ENCODE data around the gene KRTAP5-5. TPM values are rescaled to one million over a fixed set of nuclear protein-coding genes. Genes with fewer than 3 reads are reported as not detected.
"Not testable (repeated sequence)": the region's sequence is repeated elsewhere in the genome, so short reads cannot be mapped to it uniquely, and the experiment has no call there.

KRTAP5-5 gene
- total RNA-seq, 1 experiment from 2014 or later, result not detected

DNA sequence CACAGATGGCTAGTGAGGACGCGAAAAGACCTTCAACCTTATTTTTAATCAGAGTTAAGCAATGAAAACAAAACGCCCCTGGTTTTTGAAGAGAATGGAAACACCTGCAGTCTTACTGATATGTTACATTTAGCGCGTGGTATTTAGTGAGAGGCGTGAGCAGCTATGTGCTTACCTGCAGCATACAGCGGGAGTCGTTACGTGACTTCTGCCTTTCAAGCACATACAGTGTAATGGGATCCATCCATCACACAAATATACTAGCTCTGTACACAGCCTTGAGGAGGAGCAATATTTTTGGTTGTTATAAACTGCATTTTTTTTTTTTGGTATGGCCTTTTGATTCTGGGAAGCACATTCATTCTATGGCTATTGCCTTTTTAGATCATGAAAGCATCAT lies 36.9 kb upstream of the KRTAP5-5 start:
- ATAC-seq (no peak), DNase-seq (ENCODE audit: low spot score) (no peak)
- Mint-ChIP-seq H3K27ac (no peak overlapping the region), H3K4me3 (no peak overlapping the region), H3K9me3 (no peaks in the 10 kb centered on the region), H3K27me3 (ENCODE audit: low read depth) (peaks cover 55% of the 10 kb centered on the region), H3K36me3 (no peaks in the 10 kb centered on the region), H3K4me1 (peaks cover 28% of the 10 kb centered on the region)
- no peak for TF ChIP-seq NR1H2 (CRISPR knock-in tag; IDR thresholded peaks at IDR 0.05)
- TF ChIP-seq, protein P1, sequence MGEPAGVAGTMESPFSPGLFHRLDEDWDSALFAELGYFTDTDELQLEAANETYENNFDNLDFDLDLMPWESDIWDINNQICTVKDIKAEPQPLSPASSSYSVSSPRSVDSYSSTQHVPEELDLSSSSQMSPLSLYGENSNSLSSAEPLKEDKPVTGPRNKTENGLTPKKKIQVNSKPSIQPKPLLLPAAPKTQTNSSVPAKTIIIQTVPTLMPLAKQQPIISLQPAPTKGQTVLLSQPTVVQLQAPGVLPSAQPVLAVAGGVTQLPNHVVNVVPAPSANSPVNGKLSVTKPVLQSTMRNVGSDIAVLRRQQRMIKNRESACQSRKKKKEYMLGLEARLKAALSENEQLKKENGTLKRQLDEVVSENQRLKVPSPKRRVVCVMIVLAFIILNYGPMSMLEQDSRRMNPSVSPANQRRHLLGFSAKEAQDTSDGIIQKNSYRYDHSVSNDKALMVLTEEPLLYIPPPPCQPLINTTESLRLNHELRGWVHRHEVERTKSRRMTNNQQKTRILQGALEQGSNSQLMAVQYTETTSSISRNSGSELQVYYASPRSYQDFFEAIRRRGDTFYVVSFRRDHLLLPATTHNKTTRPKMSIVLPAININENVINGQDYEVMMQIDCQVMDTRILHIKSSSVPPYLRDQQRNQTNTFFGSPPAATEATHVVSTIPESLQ (CRISPR knock-in tag; IDR thresholded peaks at IDR 0.05), result no peak
- TF ChIP-seq ZNF396 (CRISPR knock-in tag; IDR thresholded peaks at IDR 0.05; ENCODE audit: borderline replicate concordance), result no peak
- TF ChIP-seq, protein P2, sequence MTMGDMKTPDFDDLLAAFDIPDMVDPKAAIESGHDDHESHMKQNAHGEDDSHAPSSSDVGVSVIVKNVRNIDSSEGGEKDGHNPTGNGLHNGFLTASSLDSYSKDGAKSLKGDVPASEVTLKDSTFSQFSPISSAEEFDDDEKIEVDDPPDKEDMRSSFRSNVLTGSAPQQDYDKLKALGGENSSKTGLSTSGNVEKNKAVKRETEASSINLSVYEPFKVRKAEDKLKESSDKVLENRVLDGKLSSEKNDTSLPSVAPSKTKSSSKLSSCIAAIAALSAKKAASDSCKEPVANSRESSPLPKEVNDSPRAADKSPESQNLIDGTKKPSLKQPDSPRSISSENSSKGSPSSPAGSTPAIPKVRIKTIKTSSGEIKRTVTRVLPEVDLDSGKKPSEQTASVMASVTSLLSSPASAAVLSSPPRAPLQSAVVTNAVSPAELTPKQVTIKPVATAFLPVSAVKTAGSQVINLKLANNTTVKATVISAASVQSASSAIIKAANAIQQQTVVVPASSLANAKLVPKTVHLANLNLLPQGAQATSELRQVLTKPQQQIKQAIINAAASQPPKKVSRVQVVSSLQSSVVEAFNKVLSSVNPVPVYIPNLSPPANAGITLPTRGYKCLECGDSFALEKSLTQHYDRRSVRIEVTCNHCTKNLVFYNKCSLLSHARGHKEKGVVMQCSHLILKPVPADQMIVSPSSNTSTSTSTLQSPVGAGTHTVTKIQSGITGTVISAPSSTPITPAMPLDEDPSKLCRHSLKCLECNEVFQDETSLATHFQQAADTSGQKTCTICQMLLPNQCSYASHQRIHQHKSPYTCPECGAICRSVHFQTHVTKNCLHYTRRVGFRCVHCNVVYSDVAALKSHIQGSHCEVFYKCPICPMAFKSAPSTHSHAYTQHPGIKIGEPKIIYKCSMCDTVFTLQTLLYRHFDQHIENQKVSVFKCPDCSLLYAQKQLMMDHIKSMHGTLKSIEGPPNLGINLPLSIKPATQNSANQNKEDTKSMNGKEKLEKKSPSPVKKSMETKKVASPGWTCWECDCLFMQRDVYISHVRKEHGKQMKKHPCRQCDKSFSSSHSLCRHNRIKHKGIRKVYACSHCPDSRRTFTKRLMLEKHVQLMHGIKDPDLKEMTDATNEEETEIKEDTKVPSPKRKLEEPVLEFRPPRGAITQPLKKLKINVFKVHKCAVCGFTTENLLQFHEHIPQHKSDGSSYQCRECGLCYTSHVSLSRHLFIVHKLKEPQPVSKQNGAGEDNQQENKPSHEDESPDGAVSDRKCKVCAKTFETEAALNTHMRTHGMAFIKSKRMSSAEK (CRISPR knock-in tag; IDR thresholded peaks at IDR 0.05; ENCODE audit: borderline replicate concordance), result no peak
- TF ChIP-seq SMAD4 (CRISPR knock-in tag; IDR thresholded peaks at IDR 0.05), result no peak
- TF ChIP-seq, protein P3, sequence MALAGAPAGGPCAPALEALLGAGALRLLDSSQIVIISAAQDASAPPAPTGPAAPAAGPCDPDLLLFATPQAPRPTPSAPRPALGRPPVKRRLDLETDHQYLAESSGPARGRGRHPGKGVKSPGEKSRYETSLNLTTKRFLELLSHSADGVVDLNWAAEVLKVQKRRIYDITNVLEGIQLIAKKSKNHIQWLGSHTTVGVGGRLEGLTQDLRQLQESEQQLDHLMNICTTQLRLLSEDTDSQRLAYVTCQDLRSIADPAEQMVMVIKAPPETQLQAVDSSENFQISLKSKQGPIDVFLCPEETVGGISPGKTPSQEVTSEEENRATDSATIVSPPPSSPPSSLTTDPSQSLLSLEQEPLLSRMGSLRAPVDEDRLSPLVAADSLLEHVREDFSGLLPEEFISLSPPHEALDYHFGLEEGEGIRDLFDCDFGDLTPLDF (CRISPR knock-in tag; IDR thresholded peaks at IDR 0.05), result no peak
- no peak for TF ChIP-seq CBFB (CRISPR knock-in tag; IDR thresholded peaks at IDR 0.05; ENCODE audit: low read depth)
- TF ChIP-seq NR3C1 (CRISPR knock-in tag; conservative IDR thresholded peaks at IDR 0.05; ENCODE audit: low read depth), result no peak
- no peak for TF ChIP-seq TEAD4 (CRISPR knock-in tag; IDR thresholded peaks at IDR 0.05)
- TF ChIP-seq SP1 (CRISPR knock-in tag; conservative IDR thresholded peaks at IDR 0.05), result no peak
- TF ChIP-seq, protein P4, sequence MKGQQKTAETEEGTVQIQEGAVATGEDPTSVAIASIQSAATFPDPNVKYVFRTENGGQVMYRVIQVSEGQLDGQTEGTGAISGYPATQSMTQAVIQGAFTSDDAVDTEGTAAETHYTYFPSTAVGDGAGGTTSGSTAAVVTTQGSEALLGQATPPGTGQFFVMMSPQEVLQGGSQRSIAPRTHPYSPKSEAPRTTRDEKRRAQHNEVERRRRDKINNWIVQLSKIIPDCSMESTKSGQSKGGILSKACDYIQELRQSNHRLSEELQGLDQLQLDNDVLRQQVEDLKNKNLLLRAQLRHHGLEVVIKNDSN (CRISPR knock-in tag; IDR thresholded peaks at IDR 0.05), result no peak
- TF ChIP-seq KAT7 (CRISPR knock-in tag; IDR thresholded peaks at IDR 0.05; ENCODE audit: borderline replicate concordance), result no peak
- TF ChIP-seq RELA (CRISPR knock-in tag; IDR thresholded peaks at IDR 0.05; ENCODE audit: borderline replicate concordance), result no peak
- TF ChIP-seq, protein P5, sequence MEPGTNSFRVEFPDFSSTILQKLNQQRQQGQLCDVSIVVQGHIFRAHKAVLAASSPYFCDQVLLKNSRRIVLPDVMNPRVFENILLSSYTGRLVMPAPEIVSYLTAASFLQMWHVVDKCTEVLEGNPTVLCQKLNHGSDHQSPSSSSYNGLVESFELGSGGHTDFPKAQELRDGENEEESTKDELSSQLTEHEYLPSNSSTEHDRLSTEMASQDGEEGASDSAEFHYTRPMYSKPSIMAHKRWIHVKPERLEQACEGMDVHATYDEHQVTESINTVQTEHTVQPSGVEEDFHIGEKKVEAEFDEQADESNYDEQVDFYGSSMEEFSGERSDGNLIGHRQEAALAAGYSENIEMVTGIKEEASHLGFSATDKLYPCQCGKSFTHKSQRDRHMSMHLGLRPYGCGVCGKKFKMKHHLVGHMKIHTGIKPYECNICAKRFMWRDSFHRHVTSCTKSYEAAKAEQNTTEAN (CRISPR knock-in tag; IDR thresholded peaks at IDR 0.05), result no peak
- CTCF ChIA-PET, result interaction anchor here (1.3 to 6.2 kb wide), 3 partner anchors 18 to 46 kb away, joined by 3 to 98 read pairs (median 8); no protein-coding TSS in a partner anchor
- POLR2A ChIA-PET, result no interaction called here

DNA sequence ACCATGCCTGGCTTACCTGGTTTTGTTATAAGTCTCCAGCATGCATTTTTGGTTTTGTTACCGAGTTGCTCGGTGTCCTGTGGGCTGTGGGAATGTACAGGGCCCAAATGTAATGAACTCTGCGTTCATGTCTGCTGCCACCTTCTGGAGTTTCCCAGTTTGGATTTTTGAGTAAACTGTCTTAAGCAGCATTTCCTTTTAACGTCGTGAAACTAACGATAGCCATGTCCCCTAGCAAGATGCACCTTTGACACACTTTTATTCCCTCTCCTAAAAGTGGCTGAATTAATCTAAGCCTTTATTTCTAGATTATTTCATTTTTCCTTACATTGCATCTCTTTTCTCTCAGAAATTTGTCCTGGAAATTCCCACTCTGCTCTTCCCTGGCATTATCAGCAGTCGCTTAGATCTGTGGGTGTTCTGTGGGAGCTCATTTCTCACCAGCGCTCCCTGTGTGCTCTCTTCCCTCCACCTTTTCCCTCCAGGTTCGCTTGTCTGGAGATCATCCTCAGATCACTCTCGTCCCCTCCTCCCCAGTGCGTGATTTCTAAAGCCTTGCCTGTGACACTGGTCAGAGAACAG lies 33.5 kb upstream of the KRTAP5-5 start:
- Mint-ChIP-seq H3K27ac (peak overlapping the region; percentile 24), H3K9me3 (peaks cover 24% of the 10 kb centered on the region), H3K4me3 (peak overlapping the region; percentile 43; the same call in 1 of the 2 replicates), H3K4me1 (peaks cover 35% of the 10 kb centered on the region), H3K36me3 (peaks cover 21% of the 10 kb centered on the region), H3K27me3 (ENCODE audit: low read depth) (peaks cover 61% of the 10 kb centered on the region)
- CTCF ChIA-PET, result interaction anchor here (0.7 to 6.2 kb wide), 38 partner anchors 8 to 527 kb away, joined by 3 to 102 read pairs (median 8); partner anchors contain the start of genes BRSK2, DUSP8, KRTAP5-1 and KRTAP5-3
- POLR2A ChIA-PET, result interaction anchor here (1.5 kb wide), 1 partner anchor 47 kb away, joined by 7 read pairs; no protein-coding TSS in a partner anchor
- ATAC-seq, result peak; percentile 15
- DNase-seq (ENCODE audit: low spot score), result not testable (repeated sequence)
